Ascending aorta (tissue), 2 donors: ENCODE results near the gene RAB1A. TPM values are rescaled to one million over a fixed set of nuclear protein-coding genes. Genes with fewer than 3 reads are reported as not detected.
"Not testable (repeated sequence)": the region's sequence is repeated elsewhere in the genome, so short reads cannot be mapped to it uniquely, and the experiment has no call there.

Experiments
- DNase-seq, 2 donors: peaks; one replicate each; pipeline ENCODE4 v3.0.0-alpha.2; 2019; ENCODE audit warnings: low spot score in 2 of 2
- H3K27ac ChIP-seq, 2 donors: fragments of 200-600 bp; sonication (generic); one replicate each; pipeline ENCODE4 v1.5.1; 2016 to 2017; ENCODE audit warnings: mild to moderate bottlenecking in 1 of 2
- H3K27me3 ChIP-seq: fragments of 200-600 bp; sonication (generic); one replicate; pipeline ENCODE4 v1.5.1; 2017
- H3K36me3 ChIP-seq, 2 donors: fragments of 200-600 bp; sonication (generic); one replicate each; pipeline ENCODE4 v1.5.1; 2016
- H3K4me1 ChIP-seq, 2 donors: fragments of 200-600 bp; sonication (generic); one replicate each; pipeline ENCODE4 v1.5.1; 2016 to 2017; ENCODE audit warnings: mild to moderate bottlenecking in 1 of 2
- H3K4me3 ChIP-seq, 2 donors: fragments of 200-600 bp; sonication (generic); one replicate each; pipeline ENCODE4 v1.5.1; 2016 to 2017; ENCODE audit warnings: mild to moderate bottlenecking in 1 of 2
- H3K9me3 ChIP-seq, 2 donors: fragments of 200-600 bp; sonication (generic); one replicate each; pipeline ENCODE4 v1.5.1; 2016
- CTCF ChIP-seq, 3 experiments: fragments of 200-600 bp in 2 of 3; fragments of 450-650 bp in 1 of 3; sonication (generic) in 2 of 3; IDR thresholded peaks; one replicate each; pipeline ENCODE4 v1.5.1; 2016 to 2019; ENCODE audit warnings: antibody characterized with exemption in 3 of 3, mild to moderate bottlenecking in 1 of 3, moderate library complexity in 1 of 3
- intact Hi-C: fragments of 100-400 bp; cut with DNase I; formaldehyde crosslinking; loops from one replicate; pipeline ENCODE4 v1.15.1; 2023
- total RNA-seq: library from RNA; depleted of rRNA; stranded (reverse); fragments of >200 nt; gene quantifications from one replicate; pipeline ENCODE4 v1.1.0, GENCODE V29; 2016

RAB1A gene
- 56.4 TPM for total RNA-seq

- DNase-seq, result peak; percentile 98 to 100
- Histone ChIP-seq H3K4me3 (peak within 1 kb of the TSS; percentile 87 to 99), H3K4me1 (peaks cover 14 to 29% of the 10 kb centered on the region in 2 donors), H3K9me3 (no peaks in the 10 kb centered on the region), H3K36me3 (no peaks in the 10 kb centered on the region), H3K27me3 (no peaks in the 10 kb centered on the region), H3K27ac (peak within 1 kb of the TSS; percentile 98 to 99)
- TF ChIP-seq CTCF (IDR thresholded peaks at IDR 0.05), result peak; percentile 13 to 50 (median 39)
- intact Hi-C loops, result loop anchor here (1.0 to 2.0 kb wide), 6 partner anchors 65 to 306 kb away; partner anchors contain the start of genes CEP68, SLC1A4 and SPRED2
Observed at GRCh38 chr2:65129826-65130663, at the start of gene RAB1A. Gene RAB1A, minus strand, starts transcription at chr2:65130106. Its CDS starts 191 bp downstream, at chr2:65129915.

- Histone ChIP-seq H3K27ac (no peak overlapping the region), H3K9me3 (no peaks in the 10 kb centered on the region), H3K4me1 (no peaks in the 10 kb centered on the region), H3K4me3 (no peak overlapping the region), H3K27me3 (no peaks in the 10 kb centered on the region), H3K36me3 (no peaks in the 10 kb centered on the region)
- DNase-seq, result no peak
- intact Hi-C loops, result no loop called here
- TF ChIP-seq CTCF (IDR thresholded peaks at IDR 0.05), result no peak
Observed at GRCh38 chr2:65177751-65178442, 48.0 kb upstream of the RAB1A start.

- Histone ChIP-seq H3K36me3 (no peaks in the 10 kb centered on the region), H3K4me1 (no peaks in the 10 kb centered on the region), H3K4me3 (no peak overlapping the region), H3K27ac (no peak overlapping the region), H3K27me3 (no peaks in the 10 kb centered on the region), H3K9me3 (no peaks in the 10 kb centered on the region)
- DNase-seq, result no peak
- TF ChIP-seq CTCF (IDR thresholded peaks at IDR 0.05), result no peak
- intact Hi-C loops, result no loop called here
Observed at GRCh38 chr2:65175894-65176530, 46.1 kb upstream of the RAB1A start.

GRCh38 chr2:65174031-65174430 lies 44.1 kb upstream of the RAB1A start:
- DNase-seq, intact Hi-C loops, H3K4me1 ChIP-seq, H3K27me3 ChIP-seq, H3K27ac ChIP-seq, H3K9me3 ChIP-seq, H3K4me3 ChIP-seq, H3K36me3 ChIP-seq: not testable (repeated sequence)

DNA sequence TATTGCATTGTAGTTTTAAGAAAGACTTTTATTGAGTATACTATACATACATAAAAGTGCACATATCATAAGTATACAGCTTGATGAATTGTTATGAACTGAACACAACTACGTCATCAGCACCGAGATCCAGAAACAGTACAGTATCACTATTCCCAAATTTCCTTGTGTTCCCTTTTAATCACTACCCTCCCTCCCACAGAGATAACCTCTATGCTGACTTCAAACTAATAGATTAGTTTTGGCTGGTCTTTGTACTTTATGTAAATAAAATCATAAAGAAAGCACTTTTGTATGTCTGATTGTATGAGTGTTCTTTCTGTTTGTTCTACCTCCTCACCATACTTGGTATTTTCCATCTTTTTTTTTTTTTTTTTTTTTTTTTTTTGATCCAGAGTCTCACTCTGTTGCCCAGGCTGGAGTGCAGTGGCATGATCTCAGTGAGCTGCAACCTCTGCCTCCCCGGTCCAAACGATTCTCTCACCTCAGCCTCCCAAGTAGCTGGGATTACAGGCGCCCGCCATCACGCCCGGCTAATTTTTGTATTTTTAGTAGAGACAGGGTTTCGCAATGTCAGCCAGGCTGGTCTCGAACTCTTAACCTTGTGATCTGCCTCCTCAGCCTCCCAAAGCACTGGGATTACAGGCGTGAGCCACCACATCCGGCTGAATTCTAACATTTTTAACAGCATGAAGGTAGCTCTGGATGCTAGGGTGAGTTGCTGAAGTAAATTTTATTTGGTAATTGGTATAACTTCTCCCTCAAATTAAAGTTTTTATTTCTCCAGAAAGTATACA lies 43.3 kb upstream of the RAB1A start:
- H3K4me1 ChIP-seq, result no peaks in the 10 kb centered on the region
- H3K4me3 ChIP-seq, result no peak overlapping the region
- no peaks in the 10 kb centered on the region for H3K9me3 ChIP-seq
- DNase-seq, result no peak
- no peaks in the 10 kb centered on the region for H3K36me3 ChIP-seq
- H3K27me3 ChIP-seq, result no peaks in the 10 kb centered on the region
- intact Hi-C loops, result no loop called here
- H3K27ac ChIP-seq, result no peak overlapping the region
- TF ChIP-seq CTCF (IDR thresholded peaks at IDR 0.05), result no peak

DNA sequence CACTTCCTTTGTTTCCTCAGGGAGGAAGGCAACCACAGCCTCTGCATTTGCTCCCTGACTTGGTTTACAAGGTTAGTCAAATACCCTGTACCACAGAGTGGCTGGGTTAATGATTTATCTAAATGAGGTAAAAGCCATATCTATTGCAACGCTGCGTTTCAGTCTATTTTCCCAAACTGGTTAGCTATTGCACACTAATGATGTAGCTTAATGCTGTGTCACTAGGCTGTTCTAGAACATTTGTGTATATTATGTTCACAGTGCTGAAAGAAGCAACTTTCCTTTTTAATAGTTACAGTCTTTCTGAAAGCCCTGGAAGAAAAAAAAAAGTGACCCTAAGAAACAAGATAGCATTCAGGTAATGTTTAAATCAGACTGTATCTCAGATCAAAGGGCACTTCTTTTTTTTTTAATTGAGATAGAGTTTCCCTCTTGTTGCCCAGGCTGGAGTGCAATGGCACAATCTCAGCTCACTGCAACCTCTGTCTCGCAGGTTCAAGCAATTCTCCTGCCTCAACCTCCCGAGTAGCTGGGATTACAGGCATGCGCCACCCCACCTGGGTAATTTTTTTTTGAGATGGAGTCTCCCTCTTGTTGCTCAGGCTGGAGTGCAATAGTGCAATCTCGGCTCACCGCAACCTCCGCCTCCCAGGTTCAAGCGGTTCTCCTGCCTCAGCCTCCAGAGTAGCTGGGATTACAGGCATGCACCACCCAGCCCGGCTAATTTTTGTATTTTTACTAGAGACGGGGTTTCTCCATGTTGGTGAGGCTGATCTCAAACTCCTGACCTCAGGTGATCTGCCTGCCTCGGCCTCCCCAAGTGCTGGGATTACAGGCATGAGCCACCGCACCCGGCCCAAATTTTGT lies 40.9 kb upstream of the RAB1A start:
- H3K27me3 ChIP-seq, H3K4me1 ChIP-seq, H3K4me3 ChIP-seq, H3K36me3 ChIP-seq, H3K27ac ChIP-seq, intact Hi-C loops, DNase-seq, H3K9me3 ChIP-seq: not testable (repeated sequence)
